Peyer's patch (tissue), 4 donors: ENCODE data around the gene PES1. TPM values are rescaled to one million over a fixed set of nuclear protein-coding genes. Genes with fewer than 3 reads are reported as not detected.
"Not testable (repeated sequence)": the region's sequence is repeated elsewhere in the genome, so short reads cannot be mapped to it uniquely, and the experiment has no call there.

Experiments used
- DNase-seq, 3 donors: peaks; one replicate each; pipeline ENCODE4 v3.0.0-alpha.2; 2017 to 2019
- H3K27ac ChIP-seq, 4 donors: fragments of 200-600 bp; sonication (generic); one replicate each; pipeline ENCODE4 v1.5.1; 2016 to 2019
- H3K27me3 ChIP-seq, 2 donors: fragments of 200-600 bp; sonication (generic); one replicate each; pipeline ENCODE4 v1.5.1; 2019
- H3K36me3 ChIP-seq, 3 donors: fragments of 200-600 bp; sonication (generic); one replicate each; pipeline ENCODE4 v1.5.1; 2016 to 2019
- H3K4me1 ChIP-seq, 4 donors: fragments of 200-600 bp; sonication (generic); one replicate each; pipeline ENCODE4 v1.5.1; 2016 to 2019
- H3K4me3 ChIP-seq, 4 donors: fragments of 200-600 bp; sonication (generic); 1 replicate in 3 of 4; 2 replicates in 1 of 4; pipeline ENCODE4 v1.5.1; 2016 to 2019; ENCODE audit warnings: mild to moderate bottlenecking in 1 of 4
- H3K9me3 ChIP-seq, 4 donors: fragments of 200-600 bp; sonication (generic); one replicate each; pipeline ENCODE4 v1.5.1; 2016 to 2019; ENCODE audit warnings: mild to moderate bottlenecking in 1 of 4
- POLR2A ChIP-seq, 2 donors: fragments of 450-650 bp; IDR thresholded peaks; one replicate each; pipeline ENCODE4 v1.5.1; 2017; ENCODE audit warnings: antibody characterized with exemption in 2 of 2, mild to moderate bottlenecking in 2 of 2, moderate library complexity in 2 of 2
- total RNA-seq, 4 donors: library from RNA; depleted of rRNA; stranded (reverse); fragments of >200 nt; gene quantifications; one replicate each; pipeline ENCODE4 v1.1.0, GENCODE V29; 2016
- TF ChIP-seq, protein P1 (sequence below), 6 experiments: fragments of 450-650 bp in 4 of 6; fragments of 200-600 bp in 2 of 6; sonication (generic) in 1 of 6; IDR thresholded peaks; one replicate each; pipeline ENCODE4 v1.5.1; 2017 to 2019; ENCODE audit warnings: antibody characterized with exemption in 6 of 6, mild to moderate bottlenecking in 3 of 6, moderate library complexity in 1 of 6

PES1 gene
- total RNA-seq, 4 donors from 2014 or later: 28.4 to 49.5 (median 38.4) TPM

DNA sequence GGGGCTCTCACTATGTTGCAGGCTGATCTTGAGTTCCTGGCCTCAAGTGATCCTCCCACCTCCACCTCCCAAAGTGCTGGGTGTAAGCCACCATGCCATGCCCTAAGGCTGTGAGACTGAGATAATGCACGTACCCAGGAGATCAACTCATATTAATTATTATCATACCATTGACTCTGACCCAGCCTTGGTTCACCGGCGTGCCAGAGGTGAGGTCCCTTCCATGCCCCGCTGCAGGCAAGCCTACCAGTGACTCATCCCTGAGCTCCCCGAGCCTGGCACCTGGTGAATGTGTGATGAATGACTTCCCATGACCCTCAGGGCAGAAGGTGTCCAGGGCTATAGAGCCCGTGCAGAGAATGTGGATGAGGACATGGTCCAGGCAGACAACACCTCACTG lies 29.3 kb downstream of the PES1 start:
- H3K27ac ChIP-seq: peak overlapping the region in 2 of 4 donors; percentile 54 to 72
- peaks cover 0 to 27% (median 3%) of the 10 kb centered on the region in 4 donors for H3K4me1 ChIP-seq
- peaks cover 0 to 1% (median 0%) of the 10 kb centered on the region in 3 donors for H3K36me3 ChIP-seq
- peak in 2 of 3 donors; percentile 82 to 89 for DNase-seq
- no peaks in the 10 kb centered on the region for H3K9me3 ChIP-seq
- TF ChIP-seq, protein P1, sequence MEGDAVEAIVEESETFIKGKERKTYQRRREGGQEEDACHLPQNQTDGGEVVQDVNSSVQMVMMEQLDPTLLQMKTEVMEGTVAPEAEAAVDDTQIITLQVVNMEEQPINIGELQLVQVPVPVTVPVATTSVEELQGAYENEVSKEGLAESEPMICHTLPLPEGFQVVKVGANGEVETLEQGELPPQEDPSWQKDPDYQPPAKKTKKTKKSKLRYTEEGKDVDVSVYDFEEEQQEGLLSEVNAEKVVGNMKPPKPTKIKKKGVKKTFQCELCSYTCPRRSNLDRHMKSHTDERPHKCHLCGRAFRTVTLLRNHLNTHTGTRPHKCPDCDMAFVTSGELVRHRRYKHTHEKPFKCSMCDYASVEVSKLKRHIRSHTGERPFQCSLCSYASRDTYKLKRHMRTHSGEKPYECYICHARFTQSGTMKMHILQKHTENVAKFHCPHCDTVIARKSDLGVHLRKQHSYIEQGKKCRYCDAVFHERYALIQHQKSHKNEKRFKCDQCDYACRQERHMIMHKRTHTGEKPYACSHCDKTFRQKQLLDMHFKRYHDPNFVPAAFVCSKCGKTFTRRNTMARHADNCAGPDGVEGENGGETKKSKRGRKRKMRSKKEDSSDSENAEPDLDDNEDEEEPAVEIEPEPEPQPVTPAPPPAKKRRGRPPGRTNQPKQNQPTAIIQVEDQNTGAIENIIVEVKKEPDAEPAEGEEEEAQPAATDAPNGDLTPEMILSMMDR (IDR thresholded peaks at IDR 0.05): no peak
- peak in 1 of 2 donors; percentile 35 for TF ChIP-seq POLR2A (IDR thresholded peaks at IDR 0.05)
- no peak overlapping the region for H3K4me3 ChIP-seq
- no peaks in the 10 kb centered on the region for H3K27me3 ChIP-seq

DNA sequence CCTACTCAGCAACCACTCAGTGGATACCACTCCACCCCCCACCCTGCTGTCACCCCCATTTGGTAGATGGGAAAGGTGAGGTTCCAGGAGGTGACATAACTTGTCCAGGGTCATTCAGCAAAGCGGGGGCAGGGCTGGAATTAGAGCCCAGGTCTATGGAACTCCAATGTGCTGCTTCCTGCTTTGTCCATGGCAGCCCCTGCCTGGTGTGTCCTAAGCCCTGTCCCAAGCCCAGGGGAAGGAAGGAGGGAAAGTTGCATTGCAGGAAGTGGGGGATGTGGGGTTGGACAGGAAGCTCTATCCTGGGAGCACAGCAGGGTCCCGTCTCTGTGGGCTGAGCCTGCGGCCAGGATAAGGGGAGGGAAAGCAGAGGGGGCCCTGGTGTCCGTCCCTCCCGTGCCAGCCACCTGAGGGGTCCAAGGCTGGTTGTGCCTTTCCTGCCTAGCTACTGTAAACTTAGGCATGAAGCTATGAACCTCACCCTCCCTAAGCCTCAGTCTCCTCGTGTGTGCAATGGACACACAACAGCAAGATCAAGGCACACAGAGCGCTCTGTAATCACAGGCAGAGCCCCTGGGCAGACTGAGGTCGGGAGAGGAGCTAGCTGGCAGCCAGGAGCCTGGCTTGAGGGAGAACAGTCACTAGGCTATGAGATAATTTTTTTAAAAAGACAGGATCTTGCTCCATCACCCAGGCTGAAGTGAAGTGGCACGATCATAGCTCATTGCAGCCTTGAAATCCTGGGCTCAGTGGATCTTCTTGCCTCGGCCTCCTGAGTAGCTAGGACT lies 30.1 kb downstream of the PES1 start:
- no peak for DNase-seq
- TF ChIP-seq, protein P1 (IDR thresholded peaks at IDR 0.05): no peak
- TF ChIP-seq POLR2A (IDR thresholded peaks at IDR 0.05): no peak

DNA sequence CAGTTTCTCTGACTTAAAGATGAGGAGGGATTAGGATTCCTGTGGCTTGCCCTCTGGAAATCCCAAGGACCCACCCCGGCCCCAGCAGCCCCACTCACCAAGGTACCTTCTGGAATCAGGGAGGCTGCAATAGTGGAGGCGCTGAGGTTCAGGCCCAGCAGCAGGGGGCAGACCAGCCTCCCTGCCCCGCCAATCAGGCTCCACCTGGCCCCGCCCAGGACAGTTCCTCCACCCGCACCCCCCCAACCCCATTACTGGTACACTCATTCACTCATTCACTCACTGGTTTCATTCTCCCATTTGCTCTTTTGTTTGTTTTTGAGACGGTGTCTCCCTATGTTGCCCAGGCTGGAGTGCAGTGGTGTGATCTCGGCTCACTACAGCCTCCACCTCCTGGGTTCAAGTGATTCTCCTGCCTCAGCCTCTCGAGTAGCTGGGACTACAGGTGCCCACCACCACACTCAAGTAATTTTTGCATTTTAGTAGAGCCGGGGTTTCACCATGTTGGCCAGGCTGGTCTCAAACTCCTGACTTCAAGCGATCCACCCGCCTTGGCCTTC lies 31.0 kb downstream of the PES1 start:
- H3K36me3 ChIP-seq, H3K4me3 ChIP-seq, H3K9me3 ChIP-seq, H3K27me3 ChIP-seq, H3K27ac ChIP-seq, DNase-seq: not testable (repeated sequence)
- peaks cover 0 to 15% (median 3%) of the 10 kb centered on the region in 4 donors for H3K4me1 ChIP-seq
- TF ChIP-seq, protein P1 (IDR thresholded peaks at IDR 0.05): peak in 2 of 6 experiments; percentile 23 to 35

More for the DNA sequence above, 30.1 kb downstream of the PES1 start:
- no peak overlapping the region for H3K4me3 ChIP-seq
- peaks cover 0 to 6% (median 0%) of the 10 kb centered on the region in 3 donors for H3K36me3 ChIP-seq
- no peaks in the 10 kb centered on the region for H3K9me3 ChIP-seq
- peaks cover 0 to 20% (median 3%) of the 10 kb centered on the region in 4 donors for H3K4me1 ChIP-seq
- H3K27me3 ChIP-seq: no peaks in the 10 kb centered on the region
- H3K27ac ChIP-seq: peak overlapping the region in 2 of 4 donors; percentile 44 to 67

DNA sequence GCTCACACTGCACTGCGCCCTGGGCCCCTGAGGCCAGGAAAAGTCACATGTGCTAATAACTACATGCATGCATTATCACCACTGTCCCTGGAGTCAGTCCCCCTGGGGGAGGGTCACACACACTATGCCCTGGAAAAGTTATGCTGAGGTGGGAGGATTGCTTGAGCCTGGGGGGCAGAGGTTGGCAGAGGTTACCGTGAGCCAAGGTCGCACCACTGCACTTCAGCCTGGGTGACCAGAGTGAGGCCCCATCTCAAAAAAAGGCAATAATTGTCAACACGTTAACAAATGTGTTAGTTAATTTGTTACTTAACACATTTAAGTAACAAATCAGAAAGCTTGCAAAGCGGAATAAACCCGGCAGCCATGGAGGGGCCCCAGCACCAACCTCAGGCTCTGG lies 31.8 kb downstream of the PES1 start:
- H3K9me3 ChIP-seq: no peaks in the 10 kb centered on the region
- H3K4me1 ChIP-seq: peaks cover 0 to 9% (median 3%) of the 10 kb centered on the region in 4 donors
- no peak overlapping the region for H3K27ac ChIP-seq
- TF ChIP-seq, protein P1 (IDR thresholded peaks at IDR 0.05): no peak
- TF ChIP-seq POLR2A (IDR thresholded peaks at IDR 0.05): no peak
- DNase-seq: no peak
- H3K4me3 ChIP-seq: no peak overlapping the region
- peaks cover 0 to 9% (median 0%) of the 10 kb centered on the region in 3 donors for H3K36me3 ChIP-seq
- no peaks in the 10 kb centered on the region for H3K27me3 ChIP-seq

DNA sequence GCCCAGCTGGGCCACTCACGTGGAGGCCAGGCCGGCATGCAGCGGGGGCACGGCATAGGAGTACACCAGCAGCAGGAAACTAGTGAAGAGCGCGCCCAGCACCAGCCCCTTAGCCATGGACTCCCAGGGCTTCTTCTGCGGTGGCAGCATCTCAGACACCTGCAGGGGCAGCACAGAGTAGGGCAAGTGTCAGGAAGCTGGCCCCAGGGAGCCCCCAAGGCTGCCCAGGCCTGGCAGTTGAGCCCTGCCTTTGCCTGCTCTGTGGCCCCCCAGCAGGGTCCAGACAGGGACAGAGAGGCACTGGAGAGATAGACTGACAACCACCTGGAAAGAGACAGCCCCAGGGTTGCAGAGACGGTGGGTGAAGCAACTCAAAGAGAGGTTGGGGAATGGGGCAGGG lies 34.5 kb downstream of the PES1 start:
- Histone ChIP-seq H3K4me1 (peaks cover 0 to 9% (median 3%) of the 10 kb centered on the region in 4 donors), H3K9me3 (no peaks in the 10 kb centered on the region), H3K4me3 (no peak overlapping the region), H3K36me3 (peaks cover 0 to 15% (median 0%) of the 10 kb centered on the region in 3 donors), H3K27me3 (no peaks in the 10 kb centered on the region), H3K27ac (no peak overlapping the region)
- no peak for DNase-seq
- no peak for TF ChIP-seq POLR2A (IDR thresholded peaks at IDR 0.05)
- TF ChIP-seq, protein P1 (IDR thresholded peaks at IDR 0.05): no peak
